ENCODE data around the gene TH.

TH gene

GRCh38 chr11:2212411-2213251 is 41.0 kb upstream of the TH start:
- DNase-seq: no peak

GRCh38 chr11:2211113-2211971 is 39.7 kb upstream of the TH start:
- H3K27ac ChIP-seq (ENCODE audit: insufficient read depth in 1 of 2, low read depth in 1 of 2, low read length in 2 of 2, poor library complexity in 1 of 2, severe bottlenecking in 2 of 2): no peak overlapping the region
- no peaks in the 10 kb centered on the region for H3K36me3 ChIP-seq (ENCODE audit: control insufficient read depth in 4 of 4, insufficient read depth in 4 of 4, low read length in 3 of 4)
- no peak overlapping the region for H3K4me3 ChIP-seq (ENCODE audit: control insufficient read depth in 1 of 7, extremely low read depth in 1 of 7, insufficient read depth in 4 of 7, low read depth in 2 of 7, low read length in 6 of 7)
- H3K27me3 ChIP-seq (replicated peaks in 2 of 5; ENCODE audit: control insufficient read depth in 4 of 5, insufficient read depth in 5 of 5, low read length in 4 of 5): no peaks in the 10 kb centered on the region
- 93% methylated on average over 16 of the region's 30 CpGs for WGBS (ENCODE audit: insufficient coverage)
- no peaks in the 10 kb centered on the region for H3K9me3 ChIP-seq (ENCODE audit: control extremely low read depth in 1 of 5, control insufficient read depth in 4 of 5, insufficient read depth in 2 of 5, low read depth in 1 of 5, low read length in 4 of 5)
- peaks cover 0 to 8% (median 5%) of the 10 kb centered on the region in 4 experiments for H3K4me1 ChIP-seq (ENCODE audit: control extremely low read depth in 1 of 4, control insufficient read depth in 4 of 4, insufficient read depth in 4 of 4, low read length in 3 of 4)
- DNase-seq: no peak
- ChIA-PET CTCF (interaction anchor here (0.9 to 1.6 kb wide), 5 partner anchors 13 to 321 kb away, joined by 3 to 4 read pairs (median 4); partner anchors contain the start of gene ASCL2), POLR2A (no interaction called here)

More at GRCh38 chr11:2212411-2213251, 41.0 kb upstream of the TH start:
- H3K27ac ChIP-seq (ENCODE audit: insufficient read depth in 1 of 2, low read depth in 1 of 2, low read length in 2 of 2, poor library complexity in 1 of 2, severe bottlenecking in 2 of 2): no peak overlapping the region
- peaks cover 0 to 8% (median 5%) of the 10 kb centered on the region in 4 experiments for H3K4me1 ChIP-seq (ENCODE audit: control extremely low read depth in 1 of 4, control insufficient read depth in 4 of 4, insufficient read depth in 4 of 4, low read length in 3 of 4)
- no peaks in the 10 kb centered on the region for H3K36me3 ChIP-seq (ENCODE audit: control insufficient read depth in 4 of 4, insufficient read depth in 4 of 4, low read length in 3 of 4)
- no peaks in the 10 kb centered on the region for H3K27me3 ChIP-seq (replicated peaks in 2 of 5; ENCODE audit: control insufficient read depth in 4 of 5, insufficient read depth in 5 of 5, low read length in 4 of 5)
- no peak overlapping the region for H3K4me3 ChIP-seq (ENCODE audit: control insufficient read depth in 1 of 7, extremely low read depth in 1 of 7, insufficient read depth in 4 of 7, low read depth in 2 of 7, low read length in 6 of 7)
- 95% methylated on average over 17 of the region's 23 CpGs for WGBS (ENCODE audit: insufficient coverage)
- ChIA-PET POLR2A (no interaction called here), CTCF (interaction anchor here (0.9 to 1.5 kb wide), 2 partner anchors 86 to 319 kb away, joined by 3 to 4 read pairs; no protein-coding TSS in a partner anchor)
- no peaks in the 10 kb centered on the region for H3K9me3 ChIP-seq (ENCODE audit: control extremely low read depth in 1 of 5, control insufficient read depth in 4 of 5, insufficient read depth in 2 of 5, low read depth in 1 of 5, low read length in 4 of 5)

- DNase-seq: no peak
- H3K27me3 ChIP-seq (replicated peaks in 2 of 5; ENCODE audit: control insufficient read depth in 4 of 5, insufficient read depth in 5 of 5, low read length in 4 of 5): no peaks in the 10 kb centered on the region
- 88% methylated on average over 14 of the region's 16 CpGs for WGBS (ENCODE audit: insufficient coverage)
- POLR2A ChIA-PET: no interaction called here
- H3K9me3 ChIP-seq (ENCODE audit: control extremely low read depth in 1 of 5, control insufficient read depth in 4 of 5, insufficient read depth in 2 of 5, low read depth in 1 of 5, low read length in 4 of 5): no peaks in the 10 kb centered on the region
- H3K27ac ChIP-seq (ENCODE audit: insufficient read depth in 1 of 2, low read depth in 1 of 2, low read length in 2 of 2, poor library complexity in 1 of 2, severe bottlenecking in 2 of 2): no peak overlapping the region
- CTCF ChIA-PET: interaction anchor here (1.0 to 1.6 kb wide), 4 partner anchors 13 to 322 kb away, joined by 3 to 4 read pairs (median 4); partner anchors contain the start of gene ASCL2
- H3K4me3 ChIP-seq (ENCODE audit: control insufficient read depth in 1 of 7, extremely low read depth in 1 of 7, insufficient read depth in 4 of 7, low read depth in 2 of 7, low read length in 6 of 7): no peak overlapping the region
- no peaks in the 10 kb centered on the region for H3K36me3 ChIP-seq (ENCODE audit: control insufficient read depth in 4 of 4, insufficient read depth in 4 of 4, low read length in 3 of 4)
- peaks cover 0 to 8% (median 5%) of the 10 kb centered on the region in 4 experiments for H3K4me1 ChIP-seq (ENCODE audit: control extremely low read depth in 1 of 4, control insufficient read depth in 4 of 4, insufficient read depth in 4 of 4, low read length in 3 of 4)
Observed at GRCh38 chr11:2210366-2211112, 38.9 kb upstream of the TH start.

- H3K27me3 ChIP-seq (replicated peaks in 2 of 5; ENCODE audit: control insufficient read depth in 4 of 5, insufficient read depth in 5 of 5, low read length in 4 of 5): no peaks in the 10 kb centered on the region
- peaks cover 0 to 8% (median 5%) of the 10 kb centered on the region in 4 experiments for H3K4me1 ChIP-seq (ENCODE audit: control extremely low read depth in 1 of 4, control insufficient read depth in 4 of 4, insufficient read depth in 4 of 4, low read length in 3 of 4)
- no peak overlapping the region for H3K27ac ChIP-seq (ENCODE audit: insufficient read depth in 1 of 2, low read depth in 1 of 2, low read length in 2 of 2, poor library complexity in 1 of 2, severe bottlenecking in 2 of 2)
- no peaks in the 10 kb centered on the region for H3K36me3 ChIP-seq (ENCODE audit: control insufficient read depth in 4 of 4, insufficient read depth in 4 of 4, low read length in 3 of 4)
- no peaks in the 10 kb centered on the region for H3K9me3 ChIP-seq (ENCODE audit: control extremely low read depth in 1 of 5, control insufficient read depth in 4 of 5, insufficient read depth in 2 of 5, low read depth in 1 of 5, low read length in 4 of 5)
- no peak overlapping the region for H3K4me3 ChIP-seq (ENCODE audit: control insufficient read depth in 1 of 7, extremely low read depth in 1 of 7, insufficient read depth in 4 of 7, low read depth in 2 of 7, low read length in 6 of 7)
- WGBS (ENCODE audit: insufficient coverage): 85% methylated on average over 8 of the region's 12 CpGs
- CTCF ChIA-PET: interaction anchor here (1.2 to 1.9 kb wide), 3 partner anchors 12 to 172 kb away, joined by 3 to 5 read pairs (median 3); no protein-coding TSS in a partner anchor
- DNase-seq: no peak
- POLR2A ChIA-PET: no interaction called here
Observed at GRCh38 chr11:2209900-2210321, 38.3 kb upstream of the TH start.

- peaks cover 0 to 8% (median 5%) of the 10 kb centered on the region in 4 experiments for H3K4me1 ChIP-seq (ENCODE audit: control extremely low read depth in 1 of 4, control insufficient read depth in 4 of 4, insufficient read depth in 4 of 4, low read length in 3 of 4)
- H3K36me3 ChIP-seq (ENCODE audit: control insufficient read depth in 4 of 4, insufficient read depth in 4 of 4, low read length in 3 of 4): no peaks in the 10 kb centered on the region
- no peak overlapping the region for H3K4me3 ChIP-seq (ENCODE audit: control insufficient read depth in 1 of 7, extremely low read depth in 1 of 7, insufficient read depth in 4 of 7, low read depth in 2 of 7, low read length in 6 of 7)
- H3K27ac ChIP-seq (ENCODE audit: insufficient read depth in 1 of 2, low read depth in 1 of 2, low read length in 2 of 2, poor library complexity in 1 of 2, severe bottlenecking in 2 of 2): no peak overlapping the region
- CTCF ChIA-PET: interaction anchor here (1.2 to 1.9 kb wide), 2 partner anchors 95 to 171 kb away, joined by 3 to 5 read pairs; no protein-coding TSS in a partner anchor
- H3K9me3 ChIP-seq (ENCODE audit: control extremely low read depth in 1 of 5, control insufficient read depth in 4 of 5, insufficient read depth in 2 of 5, low read depth in 1 of 5, low read length in 4 of 5): no peaks in the 10 kb centered on the region
- 96% methylated on average over 7 of the region's 11 CpGs for WGBS (ENCODE audit: insufficient coverage)
- POLR2A ChIA-PET: no interaction called here
- DNase-seq: no peak
- H3K27me3 ChIP-seq (replicated peaks in 2 of 5; ENCODE audit: control insufficient read depth in 4 of 5, insufficient read depth in 5 of 5, low read length in 4 of 5): no peaks in the 10 kb centered on the region
Observed at GRCh38 chr11:2209370-2209801, 37.8 kb upstream of the TH start.

- CTCF ChIA-PET: interaction anchor here (1.2 to 1.9 kb wide), 3 partner anchors 54 to 171 kb away, joined by 3 to 6 read pairs (median 5); no protein-coding TSS in a partner anchor
- H3K27ac ChIP-seq (ENCODE audit: insufficient read depth in 1 of 2, low read depth in 1 of 2, low read length in 2 of 2, poor library complexity in 1 of 2, severe bottlenecking in 2 of 2): no peak overlapping the region
- H3K9me3 ChIP-seq (ENCODE audit: control extremely low read depth in 1 of 5, control insufficient read depth in 4 of 5, insufficient read depth in 2 of 5, low read depth in 1 of 5, low read length in 4 of 5): no peaks in the 10 kb centered on the region
- peaks cover 0 to 8% (median 5%) of the 10 kb centered on the region in 4 experiments for H3K4me1 ChIP-seq (ENCODE audit: control extremely low read depth in 1 of 4, control insufficient read depth in 4 of 4, insufficient read depth in 4 of 4, low read length in 3 of 4)
- whole genome bisulfite sequencing (ENCODE audit: insufficient coverage): 98% methylated on average over 20 of the region's 24 CpGs
- H3K36me3 ChIP-seq (ENCODE audit: control insufficient read depth in 4 of 4, insufficient read depth in 4 of 4, low read length in 3 of 4): no peaks in the 10 kb centered on the region
- no peaks in the 10 kb centered on the region for H3K27me3 ChIP-seq (replicated peaks in 2 of 5; ENCODE audit: control insufficient read depth in 4 of 5, insufficient read depth in 5 of 5, low read length in 4 of 5)
- no peak overlapping the region for H3K4me3 ChIP-seq (ENCODE audit: control insufficient read depth in 1 of 7, extremely low read depth in 1 of 7, insufficient read depth in 4 of 7, low read depth in 2 of 7, low read length in 6 of 7)
- POLR2A ChIA-PET: no interaction called here
- DNase-seq: no peak
Observed at GRCh38 chr11:2208691-2209369, 37.2 kb upstream of the TH start.

Data from common myeloid progenitor, CD34-positive (primary cell).